Esophagus squamous epithelium (tissue), 5 donors: ENCODE data around the gene MS4A10. TPM values are rescaled to one million over a fixed set of nuclear protein-coding genes. Genes with fewer than 3 reads are reported as not detected.

Experiments used
- DNase-seq: peaks from one replicate; lab custom pipeline; 2025; lab: John Stamatoyannopoulos, UW
- H3K27ac ChIP-seq, 4 donors: fragments of 200-600 bp; sonication (generic); one replicate each; pipeline ENCODE4 v1.5.1; 2016 to 2019; ENCODE audit warnings: mild to moderate bottlenecking in 1 of 4
- H3K27me3 ChIP-seq, 4 donors: fragments of 200-600 bp; sonication (generic); 1 replicate in 3 of 4; 2 replicates in 1 of 4; pipeline versions ENCODE4 v1.5.1 to v1.6.0; 2017 to 2021; ENCODE audit warnings: antibody characterized with exemption in 1 of 4
- H3K36me3 ChIP-seq, 3 donors: fragments of 200-600 bp; sonication (generic); one replicate each; pipeline ENCODE4 v1.5.1; 2016 to 2019
- H3K4me1 ChIP-seq, 3 donors: fragments of 200-600 bp; sonication (generic); one replicate each; pipeline ENCODE4 v1.5.1; 2017 to 2019
- H3K4me3 ChIP-seq, 4 donors: fragments of 200-600 bp; sonication (generic); 1 replicate in 3 of 4; 2 replicates in 1 of 4; pipeline ENCODE4 v1.5.1; 2016 to 2019; ENCODE audit warnings: mild to moderate bottlenecking in 2 of 4, moderate library complexity in 1 of 4
- H3K9me3 ChIP-seq, 3 donors: fragments of 200-600 bp; sonication (generic); one replicate each; pipeline ENCODE4 v1.5.1; 2016 to 2019
- POLR2A ChIP-seq, 4 donors: fragments of 450-650 bp; IDR thresholded peaks; one replicate each; pipeline ENCODE4 v1.6.1; 2017; ENCODE audit warnings: antibody characterized with exemption in 4 of 4, mild to moderate bottlenecking in 4 of 4, moderate library complexity in 3 of 4
- WGBS, 2 donors: methylation state at CpG; one replicate each; pipeline ENCODE4 v1.1.5; 2018; 5-methylcytosine and 5-hydroxymethylcytosine counted together
- intact Hi-C: fragments of 100-400 bp; cut with DNase I; formaldehyde crosslinking; loops from one replicate; pipeline ENCODE4 v1.15.0; 2022
- total RNA-seq, 4 donors: library from RNA; depleted of rRNA; stranded (reverse); fragments of >200 nt; gene quantifications; one replicate each; pipeline ENCODE4 v1.1.0, GENCODE V29; 2016
- TF ChIP-seq, protein P1 (sequence below), 6 experiments: fragments of 450-650 bp in 4 of 6; fragments of 200-600 bp in 2 of 6; sonication (generic) in 2 of 6; IDR thresholded peaks; one replicate each; pipeline ENCODE4 v1.5.1; 2016 to 2019; ENCODE audit warnings: antibody characterized with exemption in 6 of 6, mild to moderate bottlenecking in 4 of 6, moderate library complexity in 4 of 6
- donor health status: DM: yes; HTN: yes; CAD: no.

The MS4A10 gene
- total RNA-seq, 4 donors from 2014 or later, result not detected

DNA sequence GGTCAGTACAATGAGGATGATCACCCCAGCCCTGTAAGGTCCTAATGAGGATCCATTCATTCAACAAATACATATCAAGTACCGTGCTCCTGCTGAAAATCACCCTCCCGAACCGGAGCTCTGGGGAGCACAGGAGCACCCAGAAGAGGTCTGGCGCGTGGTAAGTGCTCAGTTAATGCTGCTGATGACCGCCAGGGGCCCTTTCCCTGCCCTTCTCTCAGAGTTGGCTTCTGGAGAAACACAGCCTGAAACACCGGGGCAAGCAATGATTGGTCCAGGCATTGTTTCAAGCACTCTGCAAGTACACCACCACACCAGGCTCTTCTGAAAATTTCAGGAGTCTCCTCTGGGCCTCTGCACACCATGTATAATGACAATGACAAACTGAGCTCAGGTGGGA, 53.0 kb downstream of the MS4A10 start:
- WGBS, 2 donors, result 80% methylated on average over 2 of the region's 7 CpGs; no CpG with 5 or more reads in 1 of the 2 donors
- no peaks in the 10 kb centered on the region for H3K9me3 ChIP-seq
- no peaks in the 10 kb centered on the region for H3K27me3 ChIP-seq
- intact Hi-C loops, result loop anchor here (5.0 kb wide), 1 partner anchor 59 kb away; no protein-coding TSS in a partner anchor
- no peaks in the 10 kb centered on the region for H3K36me3 ChIP-seq
- TF ChIP-seq, protein P1, sequence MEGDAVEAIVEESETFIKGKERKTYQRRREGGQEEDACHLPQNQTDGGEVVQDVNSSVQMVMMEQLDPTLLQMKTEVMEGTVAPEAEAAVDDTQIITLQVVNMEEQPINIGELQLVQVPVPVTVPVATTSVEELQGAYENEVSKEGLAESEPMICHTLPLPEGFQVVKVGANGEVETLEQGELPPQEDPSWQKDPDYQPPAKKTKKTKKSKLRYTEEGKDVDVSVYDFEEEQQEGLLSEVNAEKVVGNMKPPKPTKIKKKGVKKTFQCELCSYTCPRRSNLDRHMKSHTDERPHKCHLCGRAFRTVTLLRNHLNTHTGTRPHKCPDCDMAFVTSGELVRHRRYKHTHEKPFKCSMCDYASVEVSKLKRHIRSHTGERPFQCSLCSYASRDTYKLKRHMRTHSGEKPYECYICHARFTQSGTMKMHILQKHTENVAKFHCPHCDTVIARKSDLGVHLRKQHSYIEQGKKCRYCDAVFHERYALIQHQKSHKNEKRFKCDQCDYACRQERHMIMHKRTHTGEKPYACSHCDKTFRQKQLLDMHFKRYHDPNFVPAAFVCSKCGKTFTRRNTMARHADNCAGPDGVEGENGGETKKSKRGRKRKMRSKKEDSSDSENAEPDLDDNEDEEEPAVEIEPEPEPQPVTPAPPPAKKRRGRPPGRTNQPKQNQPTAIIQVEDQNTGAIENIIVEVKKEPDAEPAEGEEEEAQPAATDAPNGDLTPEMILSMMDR (IDR thresholded peaks at IDR 0.05), result no peak
- TF ChIP-seq POLR2A (IDR thresholded peaks at IDR 0.05), result no peak
- no peak for DNase-seq
- no peak overlapping the region for H3K27ac ChIP-seq
- peaks cover 12 to 29% (median 18%) of the 10 kb centered on the region in 3 donors for H3K4me1 ChIP-seq
- H3K4me3 ChIP-seq, result no peak overlapping the region

DNA sequence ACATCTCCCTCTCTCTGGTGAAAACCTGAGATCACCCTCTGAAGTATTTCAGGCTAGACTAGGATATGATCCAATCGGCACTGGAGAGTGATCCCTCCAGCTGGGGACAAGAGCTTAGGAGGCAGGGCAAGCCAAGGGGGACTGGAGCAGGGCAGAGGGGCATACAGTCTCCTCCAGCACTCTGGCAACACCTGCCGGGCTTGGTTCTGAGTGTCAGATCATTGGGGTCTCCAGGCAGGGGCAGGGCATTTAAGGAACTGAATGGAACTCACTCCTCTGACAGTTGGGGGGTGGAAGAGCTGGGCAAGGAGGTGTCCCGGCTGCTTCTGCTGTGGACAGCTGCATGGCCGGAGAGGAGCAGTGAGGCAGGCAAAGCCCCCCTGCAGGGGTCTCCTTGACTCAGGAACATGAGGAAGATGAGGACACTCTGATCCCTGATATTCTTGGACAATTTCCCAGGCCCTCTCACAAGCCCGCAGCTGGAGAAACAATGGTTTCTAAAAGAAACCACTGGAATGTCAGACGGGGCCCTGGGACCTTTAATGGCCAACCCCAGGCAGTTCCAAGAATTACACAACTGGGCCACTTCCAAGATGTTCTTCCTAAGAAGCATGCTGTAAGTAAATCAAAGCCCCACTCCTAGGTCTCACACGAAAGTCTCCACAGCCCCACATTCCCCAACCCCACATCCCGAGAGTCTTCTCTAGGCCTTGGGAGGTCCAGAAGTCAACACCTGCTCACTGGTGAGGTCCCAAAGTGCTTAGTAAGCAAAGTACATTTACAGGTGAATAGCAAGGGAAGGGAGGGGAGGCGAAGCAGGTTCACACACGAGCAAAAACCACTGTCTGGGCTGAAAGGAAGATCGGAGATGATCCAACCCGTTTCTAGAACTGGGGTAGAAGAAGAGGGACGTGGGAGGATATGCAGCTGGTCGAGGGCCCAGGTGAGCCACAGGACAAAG, 55.6 kb downstream of the MS4A10 start:
- no peaks in the 10 kb centered on the region for H3K9me3 ChIP-seq
- H3K27me3 ChIP-seq, result no peaks in the 10 kb centered on the region
- H3K36me3 ChIP-seq, result peaks cover 0 to 7% (median 3%) of the 10 kb centered on the region in 3 donors
- H3K27ac ChIP-seq, result peak overlapping the region; percentile 71 to 86 (median 80)
- TF ChIP-seq, protein P1 (IDR thresholded peaks at IDR 0.05), result no peak
- no peak for TF ChIP-seq POLR2A (IDR thresholded peaks at IDR 0.05)
- intact Hi-C loops, result no loop called here
- peaks cover 28 to 53% (median 36%) of the 10 kb centered on the region in 3 donors for H3K4me1 ChIP-seq
- H3K4me3 ChIP-seq, result peak overlapping the region in 3 of 4 donors; percentile 63 to 89 (median 88)
- WGBS, 2 donors, result 58 to 71% methylated on average over 9 to 10 of the region's 14 CpGs
- DNase-seq, result no peak

DNA sequence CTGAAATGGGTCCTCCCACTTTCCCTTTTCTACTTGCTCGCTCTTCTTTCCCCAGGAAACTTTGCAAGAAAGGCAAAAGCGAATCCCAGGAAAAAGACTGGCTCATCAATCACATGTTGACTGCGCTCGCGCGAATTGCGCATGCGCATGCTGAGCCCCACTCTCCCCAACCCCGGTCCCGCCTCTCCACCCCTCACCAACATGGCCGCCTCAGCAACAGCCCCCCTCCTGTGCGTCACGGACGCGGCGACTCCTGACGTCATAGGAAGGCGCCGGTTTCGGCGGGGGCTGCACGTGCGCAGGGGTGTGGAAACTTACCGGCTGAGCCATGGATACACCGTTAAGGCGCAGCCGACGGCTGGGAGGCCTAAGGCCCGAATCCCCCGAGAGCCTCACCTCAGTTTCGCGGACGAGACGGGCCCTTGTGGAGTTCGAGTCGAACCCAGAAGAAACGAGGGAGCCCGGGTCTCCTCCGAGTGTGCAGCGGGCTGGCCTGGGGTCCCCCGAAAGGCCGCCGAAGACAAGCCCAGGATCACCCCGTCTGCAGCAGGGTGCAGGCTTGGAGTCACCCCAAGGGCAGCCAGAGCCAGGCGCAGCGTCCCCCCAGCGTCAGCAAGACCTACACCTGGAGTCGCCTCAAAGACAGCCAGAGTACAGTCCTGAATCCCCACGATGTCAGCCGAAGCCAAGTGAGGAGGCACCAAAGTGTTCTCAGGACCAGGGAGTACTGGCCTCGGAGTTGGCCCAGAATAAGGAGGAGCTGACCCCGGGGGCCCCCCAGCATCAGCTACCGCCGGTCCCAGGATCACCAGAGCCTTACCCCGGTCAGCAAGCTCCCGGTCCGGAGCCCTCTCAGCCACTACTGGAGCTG, 56.9 kb downstream of the MS4A10 start, which contains the start of gene CCDC86:
CCDC86 (plus strand) TSS at position 317 of the 871 bp plus-strand sequence; CDS start at position 329, 12 bp downstream.
- Histone ChIP-seq H3K27ac (peak within 1 kb of the TSS; percentile 71 to 86 (median 80)), H3K36me3 (peaks cover 0 to 18% (median 3%) of the 10 kb centered on the region in 3 donors), H3K4me3 (peak within 1 kb of the TSS; percentile 55 to 89 (median 76)), H3K27me3 (no peaks in the 10 kb centered on the region), H3K4me1 (peaks cover 28 to 53% (median 36%) of the 10 kb centered on the region in 3 donors), H3K9me3 (no peaks in the 10 kb centered on the region)
- 0% methylated on average over 8 to 10 of the region's 57 CpGs for WGBS, 2 donors
- intact Hi-C loops, result no loop called here
- TF ChIP-seq, protein P1 (IDR thresholded peaks at IDR 0.05), result peak in 2 of 6 experiments; percentile 3 to 62
- TF ChIP-seq POLR2A (IDR thresholded peaks at IDR 0.05), result peak in 2 of 4 donors; percentile 26 to 84
- peak; percentile 79 for DNase-seq

DNA sequence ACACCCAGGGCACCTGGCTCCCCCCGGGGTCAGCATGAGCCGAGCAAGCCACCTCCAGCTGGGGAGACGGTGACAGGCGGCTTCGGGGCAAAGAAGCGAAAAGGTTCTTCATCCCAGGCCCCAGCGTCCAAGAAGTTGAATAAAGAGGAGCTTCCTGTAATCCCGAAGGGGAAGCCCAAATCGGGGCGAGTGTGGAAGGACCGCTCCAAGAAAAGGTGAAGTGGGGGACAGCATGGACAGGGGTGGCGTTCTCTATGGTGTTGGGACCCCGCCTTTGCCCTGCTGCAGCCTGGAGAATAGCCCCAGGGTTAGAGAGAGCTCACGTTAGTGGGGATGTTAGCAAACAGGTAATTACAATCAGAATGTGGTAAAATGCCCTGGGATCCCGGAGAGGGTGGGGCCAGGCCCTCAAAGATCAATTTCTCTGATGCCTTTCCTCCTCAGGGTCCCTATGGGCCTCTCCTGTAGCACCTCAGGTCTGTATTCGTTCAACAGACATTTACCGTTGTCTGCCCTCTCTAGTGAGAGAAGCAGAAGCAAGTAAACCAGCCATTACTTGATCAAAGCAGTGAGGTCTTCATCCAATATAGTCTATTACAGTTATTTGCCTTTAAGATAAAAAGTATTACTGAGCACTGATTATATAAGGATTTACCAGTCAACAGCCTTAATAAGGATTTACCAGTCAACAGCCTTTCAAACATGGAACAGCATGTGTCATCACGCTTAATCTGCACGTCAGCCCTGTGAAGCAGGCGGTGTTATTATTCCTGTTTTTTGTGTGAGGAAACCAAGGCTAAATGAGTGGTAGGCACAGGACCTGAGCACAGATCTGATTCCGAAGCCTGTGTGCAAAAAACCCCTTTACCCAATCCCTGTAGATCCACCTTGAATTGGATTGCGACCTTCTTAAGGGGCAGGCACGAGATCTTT, 57.8 kb downstream of the MS4A10 start:
- peaks cover 28 to 53% (median 36%) of the 10 kb centered on the region in 3 donors for H3K4me1 ChIP-seq
- 9 to 12% methylated on average over 14 to 19 of the region's 23 CpGs for WGBS, 2 donors
- DNase-seq, result no peak
- peak overlapping the region; percentile 71 to 86 (median 80) for H3K27ac ChIP-seq
- no peaks in the 10 kb centered on the region for H3K9me3 ChIP-seq
- TF ChIP-seq, protein P1 (IDR thresholded peaks at IDR 0.05), result no peak
- no peak for TF ChIP-seq POLR2A (IDR thresholded peaks at IDR 0.05)
- intact Hi-C loops, result no loop called here
- H3K4me3 ChIP-seq, result peak overlapping the region; percentile 55 to 89 (median 76)
- peaks cover 0 to 27% (median 8%) of the 10 kb centered on the region in 3 donors for H3K36me3 ChIP-seq
- no peaks in the 10 kb centered on the region for H3K27me3 ChIP-seq
